PC-3 (cell line): ENCODE data around the gene MUC3A. TPM values are rescaled to one million over a fixed set of nuclear protein-coding genes. Genes with fewer than 3 reads are reported as not detected.
A peak's percentile ranks its signal among the peaks of the same experiment; 100 is the strongest.

ENCODE experiments used
- ATAC-seq: fragments of 200-7000 bp; cut with Tn5 transposase; 2 replicates; pipeline ENCODE4 v1.9.1; 2020; ENCODE audit warnings: mild to moderate bottlenecking, moderate library complexity
- BruUV-seq: library from RNA; stranded (reverse); fragments of 400-500 nt; replicated peaks from 2 replicates; lab custom pipeline; 2021; lab: Mats Ljungman, UMichigan
- CTCF ChIA-PET: fragments of 300-600 bp; sonication (Branson Sonifier 250); formaldehyde crosslinking; loops from one replicate; lab custom pipeline; 2022; ENCODE audit warnings: antibody characterized with exemption; lab: Charles Lee
- POLR2A ChIA-PET: fragments of 300-600 bp; sonication (Branson Sonifier 250); formaldehyde crosslinking; loops from one replicate; lab custom pipeline; 2022; ENCODE audit warnings: antibody characterized with exemption; ENCODE audit not compliant: unreplicated experiment; lab: Charles Lee
- DNase-seq: peaks from one replicate; pipeline ENCODE4 v3.0.0-alpha.2; 2015
- H2AFZ ChIP-seq: fragments of 300-600 bp; sonication (generic); 2 replicates; pipeline ENCODE4 v1.6.0; 2016; ENCODE audit warnings: antibody characterized with exemption, low read length
- H3F3A ChIP-seq: fragments of 300-600 bp; sonication (generic); one replicate; pipeline ENCODE4 v1.6.0; 2017; ENCODE audit warnings: antibody characterized with exemption, low read length, control low read depth, mild to moderate bottlenecking; ENCODE audit not compliant: unreplicated experiment
- H3K27ac ChIP-seq: fragments of 300-600 bp; sonication (generic); 2 replicates; pipeline ENCODE4 v1.5.1; 2016; ENCODE audit warnings: mild to moderate bottlenecking, low read length
- H3K27me3 ChIP-seq: fragments of 300-600 bp; sonication (generic); 2 replicates; pipeline ENCODE4 v1.6.1; 2016; ENCODE audit warnings: low read length, mixed read lengths
- H3K36me3 ChIP-seq: fragments of 300-600 bp; sonication (generic); 2 replicates; pipeline ENCODE4 v1.6.1; 2016; ENCODE audit warnings: low read depth, mixed run types, low read length, mixed read lengths
- H3K4me1 ChIP-seq: fragments of 300-600 bp; sonication (generic); 2 replicates; pipeline ENCODE4 v1.5.1; 2016; ENCODE audit warnings: low read length; ENCODE audit not compliant: insufficient read depth
- H3K4me2 ChIP-seq: fragments of 300-600 bp; sonication (generic); 2 replicates; pipeline ENCODE4 v1.6.0; 2016; ENCODE audit warnings: low read length
- H3K4me3 ChIP-seq: fragments of 300-600 bp; sonication (generic); 2 replicates; pipeline ENCODE4 v1.5.1; 2016; ENCODE audit warnings: mild to moderate bottlenecking, low read length, mixed read lengths
- H3K79me2 ChIP-seq: fragments of 300-600 bp; sonication (generic); 2 replicates; pipeline ENCODE4 v1.6.1; 2017; ENCODE audit warnings: low read length, mixed read lengths
- H3K9ac ChIP-seq: fragments of 300-600 bp; sonication (generic); 2 replicates; pipeline ENCODE4 v1.6.0; 2016; ENCODE audit warnings: mild to moderate bottlenecking, low read length
- H3K9me2 ChIP-seq: fragments of 300-600 bp; sonication (generic); replicated peaks from 2 replicates; pipeline ENCODE4 v1.6.1; 2016; ENCODE audit warnings: mixed run types, low read length, mixed read lengths
- H3K9me3 ChIP-seq: fragments of 300-600 bp; sonication (generic); 2 replicates; pipeline ENCODE4 v1.6.1; 2016; ENCODE audit warnings: low read length, mixed read lengths
- H4K20me1 ChIP-seq: fragments of 300-600 bp; sonication (generic); 2 replicates; pipeline ENCODE4 v1.6.1; 2016; ENCODE audit warnings: low read length, mixed read lengths
- CTCF ChIP-seq: fragments of 300-600 bp; sonication (generic); conservative IDR thresholded peaks from 2 replicates; pipeline ENCODE4 v1.5.1; 2017; ENCODE audit warnings: antibody characterized with exemption, low read depth, mild to moderate bottlenecking, low read length
- EZH2 ChIP-seq: fragments of 300-600 bp; sonication (generic); IDR thresholded peaks from one replicate; pipeline ENCODE4 v1.6.1; 2017; ENCODE audit warnings: antibody characterized with exemption, mild to moderate bottlenecking, low read length; ENCODE audit not compliant: unreplicated experiment
- EZH2phosphoT487 ChIP-seq: fragments of 300-600 bp; sonication (generic); IDR thresholded peaks from 2 replicates; pipeline ENCODE4 v1.6.1; 2018; ENCODE audit warnings: mild to moderate bottlenecking, antibody characterized with exemption, low read length, borderline replicate concordance
- intact Hi-C: fragments of 100-400 bp; cut with micrococcal nuclease; formaldehyde crosslinking; loops from 2 replicates; pipeline ENCODE4 v1.9.0; 2023
- total RNA-seq: library from RNA; depleted of rRNA; stranded (reverse); fragments of >200 nt; gene quantifications from 2 replicates; pipeline ENCODE4 v1.2.3, GENCODE V29; 2014

MUC3A gene
- total RNA-seq, 1 experiment from 2014 or later = 0.11 TPM

GRCh38 chr7:100967292-100967863 lies 18.0 kb downstream of the MUC3A start:
- Histone ChIP-seq H3K9me2 (no peaks in the 10 kb centered on the region), H3K4me2 (no peak overlapping the region), H3K4me3 (no peak overlapping the region), H3K27me3 (peaks cover 23% of the 10 kb centered on the region), H3F3A (no peaks in the 10 kb centered on the region), H3K4me1 (no peaks in the 10 kb centered on the region), H4K20me1 (no peaks in the 10 kb centered on the region), H2AFZ (no peak overlapping the region), H3K27ac (no peak overlapping the region), H3K9me3 (no peaks in the 10 kb centered on the region), H3K36me3 (no peaks in the 10 kb centered on the region), H3K9ac (no peak overlapping the region), H3K79me2 (no peaks in the 10 kb centered on the region)
- BruUV-seq = no TSS peak
- DNase-seq (no peak), ATAC-seq (peak; percentile 5)
- CTCF ChIA-PET = no interaction called here
- POLR2A ChIA-PET = no interaction called here
- intact Hi-C loops = loop anchor here (5.0 kb wide), 1 partner anchor 70 kb away; the partner anchor contains the start of gene ACHE
- TF ChIP-seq EZH2phosphoT487 (no peak), CTCF (no peak), EZH2 (no peak)

- no peaks in the 10 kb centered on the region for H3K9me3 ChIP-seq
- H3K9ac ChIP-seq = no peak overlapping the region
- TF ChIP-seq EZH2phosphoT487 (no peak), CTCF (no peak), EZH2 (no peak)
- H3F3A ChIP-seq = no peaks in the 10 kb centered on the region
- no peak overlapping the region for H2AFZ ChIP-seq
- no peaks in the 10 kb centered on the region for H4K20me1 ChIP-seq
- no peaks in the 10 kb centered on the region for H3K4me1 ChIP-seq
- H3K79me2 ChIP-seq = no peaks in the 10 kb centered on the region
- H3K27me3 ChIP-seq = peaks cover 20% of the 10 kb centered on the region
- DNase-seq (no peak), ATAC-seq (no peak)
- no peaks in the 10 kb centered on the region for H3K36me3 ChIP-seq
- no TSS peak for BruUV-seq
- intact Hi-C loops = loop anchor here (5.0 kb wide), 1 partner anchor 71 kb away; the partner anchor contains the start of gene ACHE
- no peaks in the 10 kb centered on the region for H3K9me2 ChIP-seq
- no peak overlapping the region for H3K27ac ChIP-seq
- no peak overlapping the region for H3K4me3 ChIP-seq
- ChIA-PET POLR2A (no interaction called here), CTCF (no interaction called here)
- no peak overlapping the region for H3K4me2 ChIP-seq
Measured at GRCh38 chr7:100968031-100968430, 18.7 kb downstream of the MUC3A start.

GRCh38 chr7:100968650-100969049 lies 19.3 kb downstream of the MUC3A start:
- TF ChIP-seq EZH2phosphoT487 (no peak), CTCF (no peak), EZH2 (no peak)
- Histone ChIP-seq H3K9me3 (no peaks in the 10 kb centered on the region), H3K27me3 (peaks cover 20% of the 10 kb centered on the region), H3K27ac (no peak overlapping the region), H3K4me2 (no peak overlapping the region), H4K20me1 (no peaks in the 10 kb centered on the region), H3F3A (no peaks in the 10 kb centered on the region), H3K4me3 (no peak overlapping the region), H3K4me1 (no peaks in the 10 kb centered on the region), H3K9ac (no peak overlapping the region), H3K79me2 (no peaks in the 10 kb centered on the region), H3K36me3 (no peaks in the 10 kb centered on the region), H2AFZ (no peak overlapping the region), H3K9me2 (no peaks in the 10 kb centered on the region)
- DNase-seq (no peak), ATAC-seq (no peak)
- intact Hi-C loops = loop anchor here (5.0 kb wide), 1 partner anchor 71 kb away; the partner anchor contains the start of gene ACHE
- ChIA-PET CTCF (no interaction called here), POLR2A (no interaction called here)
- BruUV-seq = no TSS peak
